CD4-positive, alpha-beta memory T cell (primary cell): ENCODE data around the gene MT1B. TPM values are rescaled to one million over a fixed set of nuclear protein-coding genes. Genes with fewer than 3 reads are reported as not detected.

Source experiments
- CTCF ChIA-PET: fragments of 350-600 bp; sonication (Branson Sonifier 250); formaldehyde crosslinking; loops from one replicate; lab custom pipeline; 2021; ENCODE audit warnings: inconsistent platforms; ENCODE audit not compliant: partially characterized antibody; lab: Charles Lee
- POLR2A ChIA-PET: fragments of 350-600 bp; sonication (Branson Sonifier 250); formaldehyde crosslinking; loops from one replicate; lab custom pipeline; 2021; ENCODE audit not compliant: partially characterized antibody; lab: Charles Lee
- DNase-seq, 5 donors: peaks; one replicate each; pipeline versions ENCODE4 v3.0.0 to v3.0.0-alpha.2; 2020 to 2022; ENCODE audit warnings: mixed read lengths in 1 of 5
- H3K27ac ChIP-seq: one replicate; pipeline ENCODE4 v1.7.0; 2013; ENCODE audit warnings: low read depth, low read length
- H3K27me3 ChIP-seq: 2 replicates; pipeline ENCODE4 v1.7.0; 2013; ENCODE audit warnings: mild to moderate bottlenecking, low read length, moderate library complexity; ENCODE audit not compliant: insufficient read depth
- H3K36me3 ChIP-seq: 2 replicates; pipeline ENCODE4 v1.7.0; 2013; ENCODE audit warnings: mild to moderate bottlenecking, low read length, moderate library complexity; ENCODE audit not compliant: insufficient read depth
- H3K4me1 ChIP-seq: 2 replicates; pipeline ENCODE4 v1.7.0; 2013; ENCODE audit warnings: mild to moderate bottlenecking, low read length, moderate library complexity; ENCODE audit not compliant: insufficient read depth
- H3K4me3 ChIP-seq, 2 donors: one replicate each; pipeline ENCODE4 v1.7.0; 2013; ENCODE audit warnings: low read length in 2 of 2, mild to moderate bottlenecking in 1 of 2
- H3K9me3 ChIP-seq, 2 donors: one replicate each; pipeline ENCODE4 v1.7.0; 2013; ENCODE audit warnings: low read length in 2 of 2, control low read depth in 1 of 2; ENCODE audit not compliant: control insufficient read depth in 1 of 2
- H3K27ac Mint-ChIP-seq, 7 donors: one replicate each; pipeline ENCODE4 v1.8.0; 2020 to 2021; ENCODE audit warnings: mixed read lengths in 7 of 7, mild to moderate bottlenecking in 6 of 7, inconsistent platforms in 3 of 7, moderate library complexity in 3 of 7
- H3K27me3 Mint-ChIP-seq, 2 donors: one replicate each; pipeline ENCODE4 v1.8.0; 2020 to 2021; ENCODE audit warnings: mixed read lengths in 2 of 2
- H3K36me3 Mint-ChIP-seq, 2 donors: one replicate each; pipeline ENCODE4 v1.8.0; 2020 to 2021; ENCODE audit warnings: mixed read lengths in 2 of 2, inconsistent platforms in 1 of 2, mild to moderate bottlenecking in 1 of 2
- H3K4me1 Mint-ChIP-seq, 4 donors: one replicate each; pipeline ENCODE4 v1.8.0; 2020 to 2021; ENCODE audit warnings: mixed read lengths in 4 of 4, mild to moderate bottlenecking in 1 of 4
- H3K4me3 Mint-ChIP-seq, 8 donors: one replicate each; pipeline ENCODE4 v1.8.0; 2020 to 2021; ENCODE audit warnings: mixed read lengths in 8 of 8, mild to moderate bottlenecking in 7 of 8, moderate library complexity in 6 of 8, inconsistent platforms in 3 of 8
- H3K9me3 Mint-ChIP-seq, 8 donors: one replicate each; pipeline ENCODE4 v1.8.0; 2020 to 2021; ENCODE audit warnings: mixed read lengths in 8 of 8, mild to moderate bottlenecking in 5 of 8, inconsistent platforms in 3 of 8, moderate library complexity in 1 of 8
- intact Hi-C: fragments of 100-400 bp; cut with micrococcal nuclease; formaldehyde crosslinking; loops from one replicate; pipeline ENCODE4 v1.15.1; 2023
- polyA plus RNA-seq, 2 donors: library from polyadenylated mRNA; unstranded; fragments of 300-500 nt; fragmentation: Illumina TruSeq; gene quantifications; one replicate each; pipeline ENCODE4 v1.2.3, GENCODE V29; 2021
- total RNA-seq, 2 experiments: library from RNA; stranded (reverse); gene quantifications; one replicate each; pipeline ENCODE4 v1.2.3, GENCODE V29; 2021

Gene MT1B
- total and polyA plus RNA-seq, 4 experiments from 2014 or later = not detected

- H3K9me3 Mint-ChIP-seq = no peaks in the 10 kb centered on the region
- no peaks in the 10 kb centered on the region for H3K27me3 Mint-ChIP-seq
- Histone ChIP-seq H3K4me1 (peaks cover 46% of the 10 kb centered on the region), H3K36me3 (no peaks in the 10 kb centered on the region), H3K27me3 (no peaks in the 10 kb centered on the region), H3K27ac (peak overlapping the region; percentile 82), H3K9me3 (no peaks in the 10 kb centered on the region), H3K4me3 (peak overlapping the region; percentile 70 to 94)
- CTCF ChIA-PET = interaction anchor here (0.8 to 5.9 kb wide), 7 partner anchors 9 to 853 kb away, joined by 3 to 35 read pairs (median 4); no protein-coding TSS in a partner anchor
- peak overlapping the region; percentile 92 to 99 (median 98) for H3K4me3 Mint-ChIP-seq
- POLR2A ChIA-PET = interaction anchor here (0.6 to 4.7 kb wide), 6 partner anchors 10 to 91 kb away, joined by 3 to 30 read pairs (median 10); partner anchors contain the start of gene MT1X
- peaks cover 0 to 4% of the 10 kb centered on the region in 2 donors for H3K36me3 Mint-ChIP-seq
- peak overlapping the region; percentile 88 to 100 (median 96) for H3K27ac Mint-ChIP-seq
- intact Hi-C loops = no loop called here
- H3K4me1 Mint-ChIP-seq = peaks cover 26 to 53% (median 38%) of the 10 kb centered on the region in 4 donors
- DNase-seq = peak; percentile 63 to 86 (median 78)
Measured at GRCh38 chr16:56610017-56610608, 41.6 kb upstream of the MT1B start.

- peaks cover 46% of the 10 kb centered on the region for H3K4me1 ChIP-seq
- no peak for DNase-seq
- H3K27ac Mint-ChIP-seq = peak overlapping the region; percentile 88 to 100 (median 96)
- no peaks in the 10 kb centered on the region for H3K27me3 Mint-ChIP-seq
- H3K9me3 Mint-ChIP-seq = no peaks in the 10 kb centered on the region
- peaks cover 0 to 4% of the 10 kb centered on the region in 2 donors for H3K36me3 Mint-ChIP-seq
- ChIA-PET CTCF (interaction anchor here (1.2 to 5.9 kb wide), 3 partner anchors 33 to 852 kb away, joined by 3 to 35 read pairs (median 7); no protein-coding TSS in a partner anchor), POLR2A (interaction anchor here (1.0 to 4.7 kb wide), 6 partner anchors 14 to 91 kb away, joined by 4 to 30 read pairs (median 10); partner anchors contain the start of genes MT1E and MT1X)
- H3K27me3 ChIP-seq = no peaks in the 10 kb centered on the region
- no peaks in the 10 kb centered on the region for H3K36me3 ChIP-seq
- intact Hi-C loops = no loop called here
- H3K27ac ChIP-seq = peak overlapping the region; percentile 82
- peak overlapping the region in 1 of 2 donors; percentile 94 for H3K4me3 ChIP-seq
- no peaks in the 10 kb centered on the region for H3K9me3 ChIP-seq
- H3K4me1 Mint-ChIP-seq = peaks cover 26 to 53% (median 38%) of the 10 kb centered on the region in 4 donors
- H3K4me3 Mint-ChIP-seq = peak overlapping the region; percentile 73 to 99 (median 98)
Measured at GRCh38 chr16:56610609-56611111, 41.0 kb upstream of the MT1B start.

GRCh38 chr16:56611281-56611833, 40.3 kb upstream of the MT1B start:
- Mint-ChIP-seq H3K4me1 (peaks cover 26 to 53% (median 38%) of the 10 kb centered on the region in 4 donors), H3K9me3 (no peaks in the 10 kb centered on the region), H3K36me3 (peaks cover 0 to 4% of the 10 kb centered on the region in 2 donors), H3K27ac (peak overlapping the region; percentile 88 to 100 (median 96)), H3K4me3 (peak overlapping the region in 5 of 8 donors; percentile 1 to 61 (median 27)), H3K27me3 (no peaks in the 10 kb centered on the region)
- Histone ChIP-seq H3K36me3 (no peaks in the 10 kb centered on the region), H3K9me3 (no peaks in the 10 kb centered on the region), H3K27me3 (no peaks in the 10 kb centered on the region), H3K4me1 (peaks cover 46% of the 10 kb centered on the region), H3K4me3 (no peak overlapping the region), H3K27ac (peak overlapping the region; percentile 82)
- CTCF ChIA-PET = interaction anchor here (1.2 to 5.9 kb wide), 3 partner anchors 33 to 97 kb away, joined by 3 to 35 read pairs (median 7); no protein-coding TSS in a partner anchor
- no peak for DNase-seq
- intact Hi-C loops = no loop called here
- POLR2A ChIA-PET = interaction anchor here (1.0 to 4.1 kb wide), 4 partner anchors 14 to 92 kb away, joined by 4 to 30 read pairs (median 8); partner anchors contain the start of genes MT1E and MT1X

GRCh38 chr16:56613706-56614105, 38.0 kb upstream of the MT1B start:
- Mint-ChIP-seq H3K4me3 (no peak overlapping the region), H3K9me3 (no peaks in the 10 kb centered on the region), H3K27ac (no peak overlapping the region), H3K27me3 (peaks cover 0 to 4% of the 10 kb centered on the region in 2 donors), H3K36me3 (peaks cover 0 to 3% of the 10 kb centered on the region in 2 donors), H3K4me1 (peaks cover 22 to 34% (median 27%) of the 10 kb centered on the region in 4 donors)
- Histone ChIP-seq H3K4me1 (peaks cover 28% of the 10 kb centered on the region), H3K9me3 (no peaks in the 10 kb centered on the region), H3K27me3 (no peaks in the 10 kb centered on the region), H3K36me3 (no peaks in the 10 kb centered on the region), H3K27ac (no peak overlapping the region), H3K4me3 (no peak overlapping the region)
- POLR2A ChIA-PET = no interaction called here
- CTCF ChIA-PET = interaction anchor here (1.8 to 1.9 kb wide), 2 partner anchors 10 to 37 kb away, joined by 5 to 9 read pairs; no protein-coding TSS in a partner anchor
- intact Hi-C loops = no loop called here
- DNase-seq = no peak

- no peaks in the 10 kb centered on the region for H3K36me3 ChIP-seq
- peak overlapping the region in 3 of 7 donors; percentile 8 to 76 (median 21) for H3K27ac Mint-ChIP-seq
- H3K4me3 Mint-ChIP-seq = no peak overlapping the region
- H3K4me1 Mint-ChIP-seq = peaks cover 19 to 25% (median 21%) of the 10 kb centered on the region in 4 donors
- DNase-seq = no peak
- no peaks in the 10 kb centered on the region for H3K36me3 Mint-ChIP-seq
- ChIA-PET CTCF (interaction anchor here (1.1 kb wide), 1 partner anchor 9 kb away, joined by 3 read pairs; no protein-coding TSS in a partner anchor), POLR2A (no interaction called here)
- intact Hi-C loops = no loop called here
- H3K27me3 ChIP-seq = no peaks in the 10 kb centered on the region
- H3K27me3 Mint-ChIP-seq = peaks cover 0 to 4% of the 10 kb centered on the region in 2 donors
- peaks cover 20% of the 10 kb centered on the region for H3K4me1 ChIP-seq
- no peak overlapping the region for H3K27ac ChIP-seq
- H3K9me3 ChIP-seq = no peaks in the 10 kb centered on the region
- H3K9me3 Mint-ChIP-seq = no peaks in the 10 kb centered on the region
- no peak overlapping the region for H3K4me3 ChIP-seq
Measured at GRCh38 chr16:56614549-56614991, 37.1 kb upstream of the MT1B start.

- Mint-ChIP-seq H3K9me3 (no peaks in the 10 kb centered on the region), H3K27ac (peak overlapping the region in 1 of 7 donors; percentile 21), H3K4me3 (no peak overlapping the region), H3K36me3 (no peaks in the 10 kb centered on the region), H3K27me3 (peaks cover 0 to 7% of the 10 kb centered on the region in 2 donors), H3K4me1 (peaks cover 14 to 19% (median 16%) of the 10 kb centered on the region in 4 donors)
- ChIA-PET CTCF (interaction anchor here (1.1 kb wide), 1 partner anchor 8 kb away, joined by 3 read pairs; no protein-coding TSS in a partner anchor), POLR2A (no interaction called here)
- Histone ChIP-seq H3K4me1 (peaks cover 12% of the 10 kb centered on the region), H3K4me3 (no peak overlapping the region), H3K27ac (no peak overlapping the region), H3K27me3 (no peaks in the 10 kb centered on the region), H3K9me3 (no peaks in the 10 kb centered on the region), H3K36me3 (no peaks in the 10 kb centered on the region)
- intact Hi-C loops = no loop called here
- no peak for DNase-seq
Measured at GRCh38 chr16:56615353-56615752, 36.3 kb upstream of the MT1B start.
